ENCODE results near the gene REXO5.

Gene REXO5

GRCh38 chr16:20830372-20830771, 24.0 kb downstream of the REXO5 start:
- Histone ChIP-seq H3K79me2 (ENCODE audit: control insufficient read depth, insufficient read depth, low read length) (no peaks in the 10 kb centered on the region), H3K56ac (ENCODE audit: low read length) (no peak overlapping the region), H2AK5ac (ENCODE audit: low read length) (no peak overlapping the region), H3K36me3 (ENCODE audit: control insufficient read depth, insufficient read depth, low read length) (no peaks in the 10 kb centered on the region), H3K4me3 (ENCODE audit: low read length) (no peak overlapping the region), H3K9ac (ENCODE audit: low read length) (no peak overlapping the region), H2BK15ac (replicated peaks; ENCODE audit: low read depth) (no peak overlapping the region), H3K79me1 (ENCODE audit: low read length) (no peaks in the 10 kb centered on the region), H3K23ac (ENCODE audit: low read length) (no peak overlapping the region), H4K8ac (ENCODE audit: low read depth, low read length) (no peak overlapping the region), H3K4me2 (ENCODE audit: low read length) (no peak overlapping the region), H3K27me3 (ENCODE audit: insufficient read depth, low read length, poor library complexity) (no peaks in the 10 kb centered on the region), H3K27ac (ENCODE audit: low read depth, low read length) (no peak overlapping the region), H2BK120ac (ENCODE audit: low read depth, low read length) (no peak overlapping the region), H2BK5ac (ENCODE audit: low read length) (no peak overlapping the region), H3K4me1 (ENCODE audit: control insufficient read depth, low read depth, low read length) (no peaks in the 10 kb centered on the region), H4K5ac (ENCODE audit: low read length) (no peak overlapping the region), H3K4ac (ENCODE audit: low read depth, low read length) (no peak overlapping the region), H3K18ac (ENCODE audit: low read length) (no peak overlapping the region)
- no peak for DNase-seq
- no CpG with 5 or more reads among the region's 1 CpG for WGBS (ENCODE audit: extremely low coverage, insufficient coverage, low lambda C conversion rate)

- H4K8ac ChIP-seq (ENCODE audit: low read depth, low read length) = no peak overlapping the region
- H3K9ac ChIP-seq (ENCODE audit: low read length) = no peak overlapping the region
- no peaks in the 10 kb centered on the region for H3K27me3 ChIP-seq (ENCODE audit: insufficient read depth, low read length, poor library complexity)
- H4K5ac ChIP-seq (ENCODE audit: low read length) = no peak overlapping the region
- H2BK15ac ChIP-seq (replicated peaks; ENCODE audit: low read depth) = no peak overlapping the region
- no peaks in the 10 kb centered on the region for H3K4me1 ChIP-seq (ENCODE audit: control insufficient read depth, low read depth, low read length)
- no peaks in the 10 kb centered on the region for H3K79me2 ChIP-seq (ENCODE audit: control insufficient read depth, insufficient read depth, low read length)
- no peak overlapping the region for H3K27ac ChIP-seq (ENCODE audit: low read depth, low read length)
- H2AK5ac ChIP-seq (ENCODE audit: low read length) = no peak overlapping the region
- H3K23ac ChIP-seq (ENCODE audit: low read length) = no peak overlapping the region
- H3K18ac ChIP-seq (ENCODE audit: low read length) = no peak overlapping the region
- no peak overlapping the region for H3K4me3 ChIP-seq (ENCODE audit: low read length)
- H2BK5ac ChIP-seq (ENCODE audit: low read length) = no peak overlapping the region
- H2BK120ac ChIP-seq (ENCODE audit: low read depth, low read length) = no peak overlapping the region
- H3K36me3 ChIP-seq (ENCODE audit: control insufficient read depth, insufficient read depth, low read length) = no peaks in the 10 kb centered on the region
- no peak for DNase-seq
- no peak overlapping the region for H3K4me2 ChIP-seq (ENCODE audit: low read length)
- no peak overlapping the region for H3K4ac ChIP-seq (ENCODE audit: low read depth, low read length)
- H3K79me1 ChIP-seq (ENCODE audit: low read length) = no peaks in the 10 kb centered on the region
- no peak overlapping the region for H3K56ac ChIP-seq (ENCODE audit: low read length)
- WGBS (ENCODE audit: extremely low coverage, insufficient coverage, low lambda C conversion rate) = no CpG with 5 or more reads among the region's 2 CpGs
Observed at GRCh38 chr16:20833086-20833485, 26.8 kb downstream of the REXO5 start.

DNA sequence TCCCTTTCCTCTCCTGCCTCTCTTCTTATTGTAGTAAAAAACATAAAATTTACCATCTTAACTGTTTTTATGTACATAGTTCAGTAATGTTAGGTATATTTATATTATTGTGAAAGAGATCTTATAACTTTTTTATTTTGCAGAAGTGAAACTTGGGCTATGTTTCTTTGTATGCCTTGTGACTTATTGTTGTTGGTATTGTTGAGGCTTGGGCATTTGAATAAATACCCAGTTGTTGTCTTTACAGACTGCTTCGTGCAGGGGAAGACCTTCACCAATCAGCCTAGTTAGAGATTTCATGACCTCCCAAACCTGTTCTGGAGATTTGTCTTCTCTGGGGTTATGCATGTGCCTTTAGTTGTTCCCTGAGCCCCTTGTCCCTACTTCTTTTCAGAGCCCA, 31.9 kb downstream of the REXO5 start:
- Histone ChIP-seq H3K27me3 (ENCODE audit: insufficient read depth, low read length, poor library complexity) (no peaks in the 10 kb centered on the region), H4K5ac (ENCODE audit: low read length) (no peak overlapping the region), H3K79me1 (ENCODE audit: low read length) (no peaks in the 10 kb centered on the region), H3K4me2 (ENCODE audit: low read length) (no peak overlapping the region), H3K23ac (ENCODE audit: low read length) (no peak overlapping the region), H3K79me2 (ENCODE audit: control insufficient read depth, insufficient read depth, low read length) (no peaks in the 10 kb centered on the region), H3K18ac (ENCODE audit: low read length) (no peak overlapping the region), H2BK15ac (replicated peaks; ENCODE audit: low read depth) (no peak overlapping the region), H3K56ac (ENCODE audit: low read length) (no peak overlapping the region), H3K36me3 (ENCODE audit: control insufficient read depth, insufficient read depth, low read length) (peaks cover 2% of the 10 kb centered on the region), H3K27ac (ENCODE audit: low read depth, low read length) (no peak overlapping the region), H3K4me1 (ENCODE audit: control insufficient read depth, low read depth, low read length) (no peaks in the 10 kb centered on the region), H2AK5ac (ENCODE audit: low read length) (no peak overlapping the region), H3K4me3 (ENCODE audit: low read length) (no peak overlapping the region), H2BK120ac (ENCODE audit: low read depth, low read length) (no peak overlapping the region), H2BK5ac (ENCODE audit: low read length) (no peak overlapping the region), H3K9ac (ENCODE audit: low read length) (no peak overlapping the region), H3K4ac (ENCODE audit: low read depth, low read length) (no peak overlapping the region), H4K8ac (ENCODE audit: low read depth, low read length) (no peak overlapping the region)
- no peak for DNase-seq
- no CpG with 5 or more reads among the region's 1 CpG for WGBS (ENCODE audit: extremely low coverage, insufficient coverage, low lambda C conversion rate)

DNA sequence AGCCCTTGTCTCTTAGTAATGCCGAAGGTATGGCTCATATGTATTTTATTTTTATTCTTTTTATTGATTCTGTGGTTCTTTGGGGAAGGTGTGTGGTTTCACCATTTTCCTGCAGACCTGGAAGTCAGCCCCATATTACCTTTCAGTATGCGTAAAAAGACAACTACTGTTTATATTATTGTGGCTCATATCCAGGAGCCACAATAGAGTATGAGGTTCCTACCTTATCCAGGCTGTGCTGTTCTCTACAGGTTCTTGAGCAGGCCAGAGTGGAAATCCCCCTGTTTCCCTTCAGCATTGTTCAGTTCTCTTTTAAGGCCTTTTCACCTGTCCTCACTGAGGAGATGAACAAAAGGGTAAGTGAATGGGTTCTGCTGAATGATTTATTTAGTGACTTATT, 33.2 kb downstream of the REXO5 start:
- Histone ChIP-seq H4K8ac (ENCODE audit: low read depth, low read length) (no peak overlapping the region), H3K79me2 (ENCODE audit: control insufficient read depth, insufficient read depth, low read length) (no peaks in the 10 kb centered on the region), H2BK15ac (replicated peaks; ENCODE audit: low read depth) (no peak overlapping the region), H3K4me2 (ENCODE audit: low read length) (no peak overlapping the region), H4K5ac (ENCODE audit: low read length) (no peak overlapping the region), H3K18ac (ENCODE audit: low read length) (no peak overlapping the region), H3K4me3 (ENCODE audit: low read length) (no peak overlapping the region), H3K23ac (ENCODE audit: low read length) (no peak overlapping the region), H3K9ac (ENCODE audit: low read length) (no peak overlapping the region), H2BK5ac (ENCODE audit: low read length) (no peak overlapping the region), H3K79me1 (ENCODE audit: low read length) (no peaks in the 10 kb centered on the region), H3K4ac (ENCODE audit: low read depth, low read length) (no peak overlapping the region), H2BK120ac (ENCODE audit: low read depth, low read length) (no peak overlapping the region), H3K27ac (ENCODE audit: low read depth, low read length) (no peak overlapping the region), H3K56ac (ENCODE audit: low read length) (no peak overlapping the region), H3K27me3 (ENCODE audit: insufficient read depth, low read length, poor library complexity) (no peaks in the 10 kb centered on the region), H3K36me3 (ENCODE audit: control insufficient read depth, insufficient read depth, low read length) (peaks cover 2% of the 10 kb centered on the region), H2AK5ac (ENCODE audit: low read length) (no peak overlapping the region), H3K4me1 (ENCODE audit: control insufficient read depth, low read depth, low read length) (no peaks in the 10 kb centered on the region)
- no peak for DNase-seq
- WGBS (ENCODE audit: extremely low coverage, insufficient coverage, low lambda C conversion rate) = no CpG with 5 or more reads among the region's 2 CpGs

DNA sequence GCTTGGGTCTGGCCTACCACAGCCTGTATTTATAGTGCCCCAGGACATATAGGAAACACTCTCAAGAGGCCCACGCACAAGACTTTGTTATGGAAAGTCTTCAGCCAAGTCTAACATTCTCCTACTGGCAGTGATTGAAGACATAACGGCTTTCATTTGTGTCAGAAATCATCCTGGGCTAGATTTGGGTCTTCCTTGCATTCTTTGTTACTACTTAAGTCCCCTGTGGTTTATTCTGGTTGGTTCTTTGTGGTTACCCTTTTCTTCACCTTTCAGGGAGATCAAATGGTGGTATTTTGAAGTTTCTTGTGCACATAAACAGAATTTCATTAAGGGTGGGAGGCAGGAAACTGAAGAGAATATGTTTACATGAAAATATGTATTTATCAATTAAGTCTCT, 37.7 kb downstream of the REXO5 start:
- no peak for DNase-seq
- H3K56ac ChIP-seq (ENCODE audit: low read length) = no peak overlapping the region
- H3K23ac ChIP-seq (ENCODE audit: low read length) = no peak overlapping the region
- no peak overlapping the region for H3K18ac ChIP-seq (ENCODE audit: low read length)
- H3K4ac ChIP-seq (ENCODE audit: low read depth, low read length) = no peak overlapping the region
- H4K5ac ChIP-seq (ENCODE audit: low read length) = no peak overlapping the region
- no peak overlapping the region for H2BK120ac ChIP-seq (ENCODE audit: low read depth, low read length)
- H3K79me1 ChIP-seq (ENCODE audit: low read length) = no peaks in the 10 kb centered on the region
- no peaks in the 10 kb centered on the region for H3K79me2 ChIP-seq (ENCODE audit: control insufficient read depth, insufficient read depth, low read length)
- no peak overlapping the region for H3K4me2 ChIP-seq (ENCODE audit: low read length)
- H3K27me3 ChIP-seq (ENCODE audit: insufficient read depth, low read length, poor library complexity) = no peaks in the 10 kb centered on the region
- H4K8ac ChIP-seq (ENCODE audit: low read depth, low read length) = no peak overlapping the region
- no CpG with 5 or more reads among the region's 2 CpGs for WGBS (ENCODE audit: extremely low coverage, insufficient coverage, low lambda C conversion rate)
- H3K36me3 ChIP-seq (ENCODE audit: control insufficient read depth, insufficient read depth, low read length) = peaks cover 2% of the 10 kb centered on the region
- H3K27ac ChIP-seq (ENCODE audit: low read depth, low read length) = no peak overlapping the region
- H2AK5ac ChIP-seq (ENCODE audit: low read length) = no peak overlapping the region
- H3K9ac ChIP-seq (ENCODE audit: low read length) = no peak overlapping the region
- no peak overlapping the region for H2BK15ac ChIP-seq (replicated peaks; ENCODE audit: low read depth)
- no peak overlapping the region for H3K4me3 ChIP-seq (ENCODE audit: low read length)
- H3K4me1 ChIP-seq (ENCODE audit: control insufficient read depth, low read depth, low read length) = no peaks in the 10 kb centered on the region
- no peak overlapping the region for H2BK5ac ChIP-seq (ENCODE audit: low read length)

DNA sequence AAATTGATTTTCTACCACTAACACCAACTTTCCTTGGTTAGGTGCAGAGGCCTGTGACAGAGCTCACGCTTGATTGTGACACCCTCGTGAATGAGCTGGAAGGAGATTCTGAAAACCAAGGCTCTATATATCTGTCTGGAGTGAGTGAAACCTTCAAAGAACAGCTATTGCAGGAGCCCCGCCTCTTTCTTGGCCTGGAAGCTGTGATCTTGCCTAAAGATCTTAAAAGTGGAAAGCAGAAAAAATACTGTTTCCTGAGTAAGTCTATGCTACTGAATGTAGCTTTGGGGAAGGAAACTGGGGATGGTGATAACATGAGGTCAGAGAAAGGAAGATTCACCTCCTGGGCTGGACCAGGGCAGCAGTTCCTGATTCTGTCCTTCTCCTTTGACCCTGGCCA, 38.3 kb downstream of the REXO5 start:
- DNase-seq = no peak
- H3K9ac ChIP-seq (ENCODE audit: low read length) = no peak overlapping the region
- H4K5ac ChIP-seq (ENCODE audit: low read length) = no peak overlapping the region
- H3K4me2 ChIP-seq (ENCODE audit: low read length) = no peak overlapping the region
- peaks cover 2% of the 10 kb centered on the region for H3K36me3 ChIP-seq (ENCODE audit: control insufficient read depth, insufficient read depth, low read length)
- H2BK15ac ChIP-seq (replicated peaks; ENCODE audit: low read depth) = no peak overlapping the region
- H3K27me3 ChIP-seq (ENCODE audit: insufficient read depth, low read length, poor library complexity) = no peaks in the 10 kb centered on the region
- no peak overlapping the region for H3K23ac ChIP-seq (ENCODE audit: low read length)
- no peak overlapping the region for H3K4me3 ChIP-seq (ENCODE audit: low read length)
- no peak overlapping the region for H2BK120ac ChIP-seq (ENCODE audit: low read depth, low read length)
- H2AK5ac ChIP-seq (ENCODE audit: low read length) = no peak overlapping the region
- H3K18ac ChIP-seq (ENCODE audit: low read length) = no peak overlapping the region
- no CpG with 5 or more reads among the region's 3 CpGs for WGBS (ENCODE audit: extremely low coverage, insufficient coverage, low lambda C conversion rate)
- no peaks in the 10 kb centered on the region for H3K79me1 ChIP-seq (ENCODE audit: low read length)
- no peak overlapping the region for H3K4ac ChIP-seq (ENCODE audit: low read depth, low read length)
- H3K79me2 ChIP-seq (ENCODE audit: control insufficient read depth, insufficient read depth, low read length) = no peaks in the 10 kb centered on the region
- no peak overlapping the region for H3K56ac ChIP-seq (ENCODE audit: low read length)
- no peaks in the 10 kb centered on the region for H3K4me1 ChIP-seq (ENCODE audit: control insufficient read depth, low read depth, low read length)
- H2BK5ac ChIP-seq (ENCODE audit: low read length) = no peak overlapping the region
- H3K27ac ChIP-seq (ENCODE audit: low read depth, low read length) = no peak overlapping the region
- H4K8ac ChIP-seq (ENCODE audit: low read depth, low read length) = no peak overlapping the region
